Measurements from ENCODE around the gene BCAT1. TPM values are rescaled to one million over a fixed set of nuclear protein-coding genes. Genes with fewer than 3 reads are reported as not detected.

The BCAT1 gene
- total and polyA plus RNA-seq, 2 of the 8 experiments (the other 6 are each of a cell fraction or from before 2014, with no cell fraction given) = 19.7 to 263 TPM

DNA sequence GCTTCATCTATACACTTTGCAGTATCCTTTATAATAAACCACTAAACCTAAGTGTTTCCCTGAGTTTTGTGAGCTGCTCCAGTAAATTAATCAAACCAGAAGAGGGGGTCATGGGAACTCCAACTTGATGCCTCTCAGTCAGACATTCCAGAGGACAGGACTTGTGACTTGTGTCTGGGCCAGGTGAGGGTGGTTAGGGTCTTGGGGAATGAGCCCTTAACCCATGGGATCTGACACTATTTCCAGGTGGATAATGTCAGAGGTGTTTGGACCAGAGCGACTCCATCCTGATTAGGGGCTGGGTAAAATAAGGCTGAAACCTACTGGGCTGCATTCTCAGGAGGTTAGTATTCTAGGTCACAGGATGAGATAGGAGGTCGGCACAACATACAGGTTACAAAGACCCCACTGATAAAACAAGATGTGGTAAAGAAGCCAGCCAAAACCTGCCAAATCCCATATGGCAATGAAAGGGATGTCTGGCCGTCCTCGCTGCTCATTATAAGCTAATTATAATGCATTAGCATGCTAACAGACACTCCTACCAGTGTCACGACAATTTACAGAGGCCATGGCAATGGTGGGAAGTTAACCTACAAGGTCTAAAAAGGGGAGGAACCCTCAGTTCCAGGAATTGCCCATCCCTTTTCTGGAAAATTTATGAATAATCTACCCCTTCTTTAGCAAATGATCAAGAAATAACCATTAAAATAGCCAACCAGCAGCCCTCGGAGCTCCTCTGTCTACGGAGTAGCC is 58.7 kb downstream of the BCAT1 start (continued):
- TF ChIP-seq ASH2L (IDR thresholded peaks at IDR 0.05; ENCODE audit: low read length) (no peak), GABPA (IDR thresholded peaks at IDR 0.05; ENCODE audit: borderline replicate concordance, insufficient read depth, low read length) (no peak), YY1 (IDR thresholded peaks at IDR 0.05; ENCODE audit: low read depth, low read length) (no peak), SIRT6 (IDR thresholded peaks at IDR 0.05; ENCODE audit: low read length) (no peak), BACH1 (IDR thresholded peaks at IDR 0.05; ENCODE audit: low read length) (no peak)

All from H1 (cell line).